SJSA1 (cell line): ENCODE measurements around the gene ABR. TPM values are rescaled to one million over a fixed set of nuclear protein-coding genes. Genes with fewer than 3 reads are reported as not detected.

Experiments used
- DNase-seq, 2 experiments: peaks; one replicate each; pipeline ENCODE4 v3.0.0-alpha.2; 2015 to 2020; ENCODE audit warnings: low spot score in 2 of 2, low read depth in 1 of 2
- H3K27ac ChIP-seq: fragments of 250-450 bp; sonication (Bioruptor Pico); 2 replicates; pipeline ENCODE4 v1.5.1; 2020; ENCODE audit warnings: mild to moderate bottlenecking, moderate library complexity
- H3K27me3 ChIP-seq: fragments of 250-450 bp; sonication (Bioruptor Pico); replicated peaks from 2 replicates; pipeline ENCODE4 v1.5.1; 2020; ENCODE audit warnings: mild to moderate bottlenecking, moderate library complexity
- H3K36me3 ChIP-seq: fragments of 250-450 bp; sonication (Bioruptor Pico); 2 replicates; pipeline ENCODE4 v1.5.1; 2020; ENCODE audit warnings: mild to moderate bottlenecking
- H3K4me1 ChIP-seq: fragments of 250-450 bp; sonication (Bioruptor Pico); replicated peaks from 2 replicates; pipeline ENCODE4 v1.6.1; 2021; ENCODE audit warnings: mild to moderate bottlenecking
- H3K4me3 ChIP-seq: fragments of 250-450 bp; sonication (Bioruptor Pico); 2 replicates; pipeline ENCODE4 v1.5.1; 2020; ENCODE audit warnings: mild to moderate bottlenecking
- H3K9me3 ChIP-seq: fragments of 250-450 bp; sonication (Bioruptor Pico); replicated peaks from 2 replicates; pipeline ENCODE4 v1.5.1; 2020; ENCODE audit warnings: mild to moderate bottlenecking
- total RNA-seq: library from RNA; depleted of rRNA; stranded (reverse); fragments of >200 nt; shearing (Covaris generic); gene quantifications from 2 replicates; pipeline ENCODE4 v1.2.3, GENCODE V29; 2014; rRNA removed

ABR gene
- total RNA-seq: 7.3 and 16.7 TPM in 2 replicates

DNA sequence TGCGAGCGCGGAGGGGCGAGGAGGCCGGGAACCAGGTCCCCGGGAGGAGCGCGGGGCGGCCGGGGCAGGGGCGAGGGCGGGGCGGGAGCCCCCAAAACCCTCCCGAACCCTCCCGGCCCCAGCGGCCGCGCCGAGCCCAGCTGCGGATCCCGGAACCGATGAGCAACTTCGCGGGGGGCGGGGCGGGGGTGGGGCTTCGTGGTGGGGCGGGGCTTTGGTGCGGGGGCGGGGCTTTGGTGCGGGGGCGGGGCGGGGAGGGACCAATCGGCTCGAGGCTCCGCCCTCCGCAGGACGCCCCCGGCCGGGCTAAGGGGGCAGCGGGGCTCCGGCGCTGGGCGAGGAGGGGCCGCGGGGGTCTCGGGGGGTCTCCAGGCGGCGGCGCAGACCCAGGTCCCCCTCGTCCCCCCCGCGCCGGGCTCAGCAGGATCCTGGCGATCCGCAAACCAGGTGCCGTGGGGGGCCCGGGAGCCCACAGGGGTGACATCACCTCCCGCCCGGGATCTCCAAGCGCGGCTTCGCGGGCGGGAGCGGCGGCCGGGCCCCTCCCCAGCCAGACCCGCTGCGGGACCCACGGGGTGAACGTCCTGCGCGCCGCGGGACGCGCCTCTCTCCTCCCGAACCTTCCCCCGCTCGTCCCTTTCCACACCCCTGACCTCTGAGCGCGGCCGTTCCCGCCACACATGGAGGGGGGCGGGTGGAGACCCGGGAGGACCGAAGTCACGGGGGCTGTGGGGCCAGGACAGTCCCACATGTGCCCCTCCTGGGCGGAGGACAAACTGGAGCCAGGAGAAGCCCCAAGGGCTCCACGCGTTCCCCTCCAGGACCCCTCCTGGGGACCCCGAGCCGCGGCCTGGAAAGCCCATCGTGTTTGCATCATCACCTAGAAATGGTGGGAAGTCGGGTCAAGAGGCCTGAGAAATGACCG lies at the start of gene ABR:
Gene ABR (minus strand): TSS at position 164 of the 925 bp plus-strand sequence. CDS start 254 bp downstream, outside the sequence.
- DNase-seq: no peak
- Histone ChIP-seq H3K9me3 (no peaks in the 10 kb centered on the region), H3K4me3 (peak within 1 kb of the TSS; percentile 40), H3K27me3 (peaks cover 15% of the 10 kb centered on the region), H3K36me3 (no peaks in the 10 kb centered on the region), H3K4me1 (peaks cover 19% of the 10 kb centered on the region), H3K27ac (no peak within 1 kb of the TSS)

DNA sequence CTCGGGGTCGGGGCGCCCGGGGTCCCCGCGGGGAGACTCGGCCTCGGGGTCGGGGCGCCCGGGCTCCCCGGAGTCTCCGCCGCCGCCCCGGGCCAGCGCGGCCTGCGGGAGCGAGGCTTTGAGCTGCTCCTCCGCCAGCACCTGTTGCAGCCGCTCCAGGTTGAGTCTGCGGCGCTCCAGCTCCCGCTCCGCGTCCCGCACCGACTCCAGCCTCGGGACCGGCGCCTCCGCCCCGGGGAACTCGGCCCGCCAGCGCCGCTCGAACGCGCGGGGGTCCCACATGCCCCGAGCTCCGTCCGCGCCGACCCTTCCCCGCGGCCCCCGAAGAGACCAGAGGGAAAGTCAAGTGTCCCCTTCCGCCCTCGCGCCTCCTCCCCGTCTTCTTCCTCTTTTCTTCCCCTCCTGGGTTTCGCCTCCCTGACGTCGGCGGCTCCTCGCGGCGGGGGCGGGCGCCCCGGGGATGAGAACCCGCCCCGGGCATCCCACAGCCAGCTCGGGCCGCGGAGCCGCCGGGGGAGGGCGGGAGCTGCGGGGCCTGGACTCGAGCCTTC lies 49.6 kb upstream of the ABR start:
- peaks cover 6% of the 10 kb centered on the region for H3K4me1 ChIP-seq
- H3K27me3 ChIP-seq: peaks cover 55% of the 10 kb centered on the region
- H3K9me3 ChIP-seq: 0 out of 2 replicates have a peak, but pooled peaks cover 3% of the 10 kb centered on the region
- no peak overlapping the region for H3K27ac ChIP-seq
- no peak for DNase-seq
- H3K4me3 ChIP-seq: no peak overlapping the region
- H3K36me3 ChIP-seq: no peaks in the 10 kb centered on the region

DNA sequence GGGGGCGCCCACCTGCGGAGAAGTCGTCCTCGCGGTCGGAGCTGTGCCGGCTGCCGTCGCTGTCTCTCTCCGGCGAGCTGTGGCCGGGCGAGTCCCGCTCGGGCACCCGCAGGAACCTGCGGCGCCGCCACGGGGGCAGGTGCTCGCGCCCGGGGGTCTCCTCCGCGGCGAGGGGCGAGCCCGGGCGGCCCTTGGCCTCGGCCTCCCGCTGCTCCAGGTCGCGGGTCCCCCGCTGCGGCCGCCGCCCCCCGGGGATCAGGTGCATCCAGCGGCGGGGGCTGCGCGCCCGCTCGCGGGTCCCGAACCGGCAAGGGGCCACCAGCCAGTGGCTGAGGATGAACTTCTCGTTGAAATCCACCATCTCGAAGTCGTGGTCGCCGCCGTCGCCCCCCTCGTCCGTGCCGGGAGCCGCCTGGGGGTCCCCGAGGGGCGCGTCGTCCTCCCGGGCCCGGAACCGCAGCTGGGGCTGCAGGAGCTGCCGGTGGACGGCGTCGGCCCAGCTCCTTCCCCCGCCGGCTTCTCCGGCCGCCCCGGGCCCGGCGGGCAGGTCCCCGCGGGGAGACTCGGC lies 49.1 kb upstream of the ABR start:
- H3K27ac ChIP-seq: no peak overlapping the region
- no peak for DNase-seq
- 0 out of 2 replicates have a peak, but pooled peaks cover 3% of the 10 kb centered on the region for H3K9me3 ChIP-seq
- H3K36me3 ChIP-seq: no peaks in the 10 kb centered on the region
- peaks cover 55% of the 10 kb centered on the region for H3K27me3 ChIP-seq
- peaks cover 6% of the 10 kb centered on the region for H3K4me1 ChIP-seq
- H3K4me3 ChIP-seq: no peak overlapping the region

DNA sequence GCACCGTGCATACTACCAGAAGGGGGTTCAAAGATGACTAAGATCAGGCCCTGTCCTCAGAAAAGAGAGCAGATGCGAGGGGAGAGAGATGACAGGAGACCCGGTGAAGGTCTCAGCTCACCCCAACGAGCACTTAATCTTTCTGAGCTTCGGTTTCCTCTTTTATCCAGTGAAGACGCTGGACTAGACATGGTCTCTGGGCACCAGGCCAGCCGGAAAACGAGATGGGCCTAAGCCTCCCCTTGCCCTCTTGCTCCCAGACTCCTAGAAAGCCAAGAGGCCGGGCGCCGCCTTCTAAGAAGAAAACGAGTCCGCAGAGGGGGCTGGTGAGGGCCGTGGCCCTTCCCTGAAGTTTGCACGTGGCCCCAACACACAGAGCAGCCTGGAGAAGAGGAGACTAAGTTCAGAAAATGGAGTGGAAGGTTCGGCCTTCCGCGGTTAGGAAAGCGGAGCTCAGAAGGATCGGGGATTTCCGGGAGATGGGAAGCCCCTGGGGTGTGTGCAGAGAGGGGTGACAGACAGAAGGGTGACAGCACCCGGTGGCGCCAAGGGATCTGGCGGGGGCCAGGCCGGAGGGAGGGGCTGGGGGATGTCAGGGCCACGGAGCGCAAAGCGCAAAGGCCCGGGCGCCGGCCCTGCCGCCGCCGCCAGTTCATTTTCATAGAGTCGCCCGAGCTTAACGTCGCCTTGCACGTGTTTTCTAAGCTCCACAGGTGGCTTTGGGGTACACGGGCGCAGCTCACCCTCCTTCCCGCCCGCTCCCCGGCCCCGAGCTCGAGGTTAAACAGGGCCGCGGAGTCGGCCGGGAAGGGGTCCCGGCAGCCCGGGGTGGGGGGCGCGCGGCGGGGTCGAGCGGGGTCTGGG lies 48.4 kb upstream of the ABR start:
- 0 out of 2 replicates have a peak, but pooled peaks cover 3% of the 10 kb centered on the region for H3K9me3 ChIP-seq
- peaks cover 55% of the 10 kb centered on the region for H3K27me3 ChIP-seq
- no peaks in the 10 kb centered on the region for H3K36me3 ChIP-seq
- no peak overlapping the region for H3K27ac ChIP-seq
- H3K4me1 ChIP-seq: peaks cover 6% of the 10 kb centered on the region
- no peak overlapping the region for H3K4me3 ChIP-seq
- no peak for DNase-seq

DNA sequence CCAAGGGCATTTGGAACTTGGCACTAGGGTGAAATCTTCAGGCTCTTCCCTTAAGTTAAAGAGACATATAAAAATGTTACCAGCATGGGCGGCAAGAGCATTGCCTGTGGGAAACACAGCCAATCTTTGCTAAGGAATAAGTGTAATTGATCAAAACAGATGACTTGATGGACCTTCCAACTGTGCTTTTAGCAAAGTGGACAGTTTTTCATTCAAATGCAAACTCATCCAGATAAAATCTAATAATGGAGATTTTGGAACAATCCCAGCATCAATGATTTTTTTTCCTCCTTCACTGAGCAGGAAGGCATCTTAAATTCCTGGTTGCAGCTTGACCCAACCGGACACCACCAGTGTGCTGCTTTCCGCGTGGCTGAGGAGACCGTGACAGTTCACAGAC lies 47.6 kb upstream of the ABR start:
- H3K27me3 ChIP-seq: peaks cover 61% of the 10 kb centered on the region
- H3K4me1 ChIP-seq: peaks cover 6% of the 10 kb centered on the region
- DNase-seq: no peak
- no peak overlapping the region for H3K4me3 ChIP-seq
- H3K9me3 ChIP-seq: 0 out of 2 replicates have a peak, but pooled peaks cover 3% of the 10 kb centered on the region
- H3K27ac ChIP-seq: no peak overlapping the region
- H3K36me3 ChIP-seq: no peaks in the 10 kb centered on the region

DNA sequence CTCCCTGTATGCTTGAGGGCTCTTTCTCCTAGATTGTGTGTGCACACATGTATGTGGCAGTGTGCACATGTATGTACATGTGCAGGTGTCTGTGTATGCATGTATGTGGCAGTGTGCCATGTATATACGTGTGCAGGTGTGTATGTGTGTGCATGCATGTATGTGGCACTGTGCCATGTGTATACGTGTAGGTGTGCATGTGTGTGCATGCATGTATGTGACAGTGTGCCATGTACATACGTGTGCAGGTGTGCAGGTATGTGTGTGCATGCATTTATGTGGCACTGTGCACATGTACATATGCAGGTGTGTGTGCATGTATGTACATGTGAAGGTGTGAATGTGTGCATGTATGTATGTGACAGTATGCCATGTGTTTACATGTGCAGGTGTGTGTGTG lies 46.5 kb upstream of the ABR start:
- Histone ChIP-seq H3K27me3 (peaks cover 66% of the 10 kb centered on the region), H3K27ac (no peak overlapping the region)

DNA sequence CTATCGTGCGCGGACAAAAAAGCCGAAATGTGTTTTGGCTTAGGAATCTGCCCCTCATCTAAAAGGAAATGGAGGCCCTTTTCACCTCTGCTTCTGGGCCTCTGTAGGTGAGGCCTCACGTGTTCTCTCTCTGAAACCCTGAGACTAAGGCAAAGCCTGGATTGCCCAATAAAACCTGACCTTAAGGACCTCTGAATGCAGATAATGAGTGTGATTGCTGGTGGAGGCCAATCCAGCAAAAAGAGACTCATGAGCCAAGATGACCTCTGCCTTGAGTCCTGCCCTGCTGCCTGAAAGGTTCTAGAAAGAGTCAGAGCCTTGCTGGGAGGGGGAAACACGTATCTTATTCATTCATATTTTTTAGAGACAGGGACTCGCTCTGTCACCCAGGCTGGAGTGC lies 44.5 kb upstream of the ABR start:
- H3K4me3 ChIP-seq: no peak overlapping the region
- DNase-seq: no peak
- no peaks in the 10 kb centered on the region for H3K36me3 ChIP-seq
- H3K27me3 ChIP-seq: peaks cover 66% of the 10 kb centered on the region
- H3K27ac ChIP-seq: no peak overlapping the region
- peaks cover 3% of the 10 kb centered on the region for H3K4me1 ChIP-seq
- 0 out of 2 replicates have a peak, but pooled peaks cover 3% of the 10 kb centered on the region for H3K9me3 ChIP-seq

More for the DNA sequence above, 46.5 kb upstream of the ABR start:
- DNase-seq: no peak
- H3K9me3 ChIP-seq: 0 out of 2 replicates have a peak, but pooled peaks cover 3% of the 10 kb centered on the region
- no peak overlapping the region for H3K4me3 ChIP-seq
- no peaks in the 10 kb centered on the region for H3K36me3 ChIP-seq
- H3K4me1 ChIP-seq: peaks cover 6% of the 10 kb centered on the region

DNA sequence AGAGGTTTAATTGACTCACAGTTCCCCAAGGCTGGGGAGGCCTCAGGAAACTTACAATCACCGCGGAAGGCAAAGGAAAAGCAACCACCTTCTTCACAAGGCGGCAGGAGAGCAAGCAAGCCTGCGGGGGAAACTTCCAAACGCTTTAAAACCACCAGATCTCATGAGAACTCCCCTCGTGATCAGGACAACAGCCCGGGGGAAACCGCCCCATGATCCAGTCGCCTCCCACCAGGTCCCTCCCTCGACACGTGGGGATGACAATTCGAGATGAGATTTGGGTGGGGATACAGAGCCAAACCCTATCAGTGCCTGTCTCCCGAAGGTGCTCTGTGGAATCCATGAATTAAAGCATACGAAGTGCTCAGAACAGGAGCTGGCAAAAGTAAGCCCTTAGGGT lies 43.9 kb upstream of the ABR start:
- no peak for DNase-seq
- Histone ChIP-seq H3K27me3 (peaks cover 60% of the 10 kb centered on the region), H3K27ac (no peak overlapping the region), H3K4me1 (no peaks in the 10 kb centered on the region), H3K9me3 (no peaks in the 10 kb centered on the region), H3K36me3 (no peaks in the 10 kb centered on the region), H3K4me3 (no peak overlapping the region)

DNA sequence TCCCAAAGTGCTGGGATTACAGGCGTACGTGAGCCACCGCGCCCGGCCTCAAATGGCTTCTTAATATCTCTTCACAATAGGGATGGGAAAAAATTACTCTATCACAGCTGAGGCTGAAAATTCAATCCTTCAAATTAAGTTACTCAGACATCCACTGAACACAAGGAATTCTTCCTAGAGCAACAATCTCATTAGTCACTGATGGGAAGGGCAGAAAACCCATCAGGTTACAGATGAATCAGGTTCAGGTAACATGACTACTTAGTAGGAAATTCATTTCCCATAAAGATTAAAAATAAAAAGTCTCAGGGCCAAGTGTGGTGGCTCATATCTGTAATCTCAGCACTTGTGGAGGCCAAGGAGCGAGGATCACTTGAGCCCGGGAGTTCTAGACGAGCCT lies 42.5 kb upstream of the ABR start:
- no peak overlapping the region for H3K4me3 ChIP-seq
- no peaks in the 10 kb centered on the region for H3K9me3 ChIP-seq
- no peaks in the 10 kb centered on the region for H3K4me1 ChIP-seq
- peaks cover 50% of the 10 kb centered on the region for H3K27me3 ChIP-seq
- no peak overlapping the region for H3K27ac ChIP-seq
- no peaks in the 10 kb centered on the region for H3K36me3 ChIP-seq
- DNase-seq: no peak

DNA sequence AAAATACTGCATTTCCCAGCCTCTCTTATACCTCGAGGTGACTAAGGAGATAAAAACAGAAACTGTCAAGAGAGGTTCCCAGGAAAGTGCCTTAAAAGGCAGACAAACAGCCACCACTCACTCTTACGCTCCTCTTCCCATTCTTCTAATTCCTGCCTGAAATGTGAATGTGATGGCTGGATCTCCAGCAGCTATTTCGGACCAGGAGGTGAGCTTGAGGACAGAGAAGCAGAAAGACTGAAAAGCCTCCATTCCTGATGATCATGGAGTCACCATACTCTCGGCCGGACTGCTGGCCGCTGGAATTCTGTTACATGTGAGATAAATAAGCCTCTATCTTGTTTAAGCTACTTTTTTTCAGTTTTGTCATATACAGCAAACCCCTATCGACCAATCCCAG lies 41.4 kb upstream of the ABR start:
- Histone ChIP-seq H3K9me3 (no peaks in the 10 kb centered on the region), H3K4me1 (no peaks in the 10 kb centered on the region), H3K27ac (no peak overlapping the region), H3K4me3 (no peak overlapping the region), H3K36me3 (no peaks in the 10 kb centered on the region), H3K27me3 (peaks cover 45% of the 10 kb centered on the region)
- no peak for DNase-seq

DNA sequence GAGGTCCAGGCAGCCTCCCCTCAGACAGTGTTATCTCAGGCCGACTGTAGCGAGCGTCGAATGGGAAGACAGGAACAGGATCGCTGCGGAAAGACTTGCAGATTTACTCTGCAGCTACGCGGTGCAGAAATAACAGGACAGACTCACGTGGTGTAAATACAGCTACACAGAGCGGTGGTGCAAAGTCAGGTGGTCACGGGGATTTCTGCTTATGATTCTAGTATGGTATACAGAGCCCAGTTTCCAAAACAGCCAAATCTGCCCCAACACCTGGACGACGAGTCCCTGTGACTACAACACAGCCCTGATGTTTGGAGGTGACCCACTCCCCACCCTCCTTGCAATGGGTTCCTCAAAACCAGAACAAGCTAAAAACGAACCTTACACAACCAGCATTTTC lies 40.6 kb upstream of the ABR start:
- no peaks in the 10 kb centered on the region for H3K9me3 ChIP-seq
- H3K27me3 ChIP-seq: peaks cover 37% of the 10 kb centered on the region
- no peak overlapping the region for H3K27ac ChIP-seq
- no peak overlapping the region for H3K4me3 ChIP-seq
- no peaks in the 10 kb centered on the region for H3K4me1 ChIP-seq
- no peak for DNase-seq
- no peaks in the 10 kb centered on the region for H3K36me3 ChIP-seq

DNA sequence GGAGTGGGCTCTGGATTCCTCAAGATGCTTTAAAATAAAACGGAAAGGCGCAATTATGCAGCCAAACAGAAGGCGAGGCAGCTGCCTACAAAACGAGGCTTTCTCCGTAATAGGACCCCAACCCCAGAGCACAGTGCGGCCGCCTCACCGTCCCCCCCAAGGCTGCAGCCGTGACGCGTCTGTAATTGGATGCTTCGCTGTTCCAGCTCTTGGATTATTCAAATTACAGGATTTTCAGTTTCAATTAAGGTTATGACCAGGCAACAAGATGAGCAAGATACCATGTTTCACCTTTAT lies 37.3 kb upstream of the ABR start:
- DNase-seq: no peak
- Histone ChIP-seq H3K4me1 (no peaks in the 10 kb centered on the region), H3K4me3 (no peak overlapping the region), H3K36me3 (no peaks in the 10 kb centered on the region), H3K27me3 (peaks cover 46% of the 10 kb centered on the region), H3K27ac (no peak overlapping the region), H3K9me3 (no peaks in the 10 kb centered on the region)

DNA sequence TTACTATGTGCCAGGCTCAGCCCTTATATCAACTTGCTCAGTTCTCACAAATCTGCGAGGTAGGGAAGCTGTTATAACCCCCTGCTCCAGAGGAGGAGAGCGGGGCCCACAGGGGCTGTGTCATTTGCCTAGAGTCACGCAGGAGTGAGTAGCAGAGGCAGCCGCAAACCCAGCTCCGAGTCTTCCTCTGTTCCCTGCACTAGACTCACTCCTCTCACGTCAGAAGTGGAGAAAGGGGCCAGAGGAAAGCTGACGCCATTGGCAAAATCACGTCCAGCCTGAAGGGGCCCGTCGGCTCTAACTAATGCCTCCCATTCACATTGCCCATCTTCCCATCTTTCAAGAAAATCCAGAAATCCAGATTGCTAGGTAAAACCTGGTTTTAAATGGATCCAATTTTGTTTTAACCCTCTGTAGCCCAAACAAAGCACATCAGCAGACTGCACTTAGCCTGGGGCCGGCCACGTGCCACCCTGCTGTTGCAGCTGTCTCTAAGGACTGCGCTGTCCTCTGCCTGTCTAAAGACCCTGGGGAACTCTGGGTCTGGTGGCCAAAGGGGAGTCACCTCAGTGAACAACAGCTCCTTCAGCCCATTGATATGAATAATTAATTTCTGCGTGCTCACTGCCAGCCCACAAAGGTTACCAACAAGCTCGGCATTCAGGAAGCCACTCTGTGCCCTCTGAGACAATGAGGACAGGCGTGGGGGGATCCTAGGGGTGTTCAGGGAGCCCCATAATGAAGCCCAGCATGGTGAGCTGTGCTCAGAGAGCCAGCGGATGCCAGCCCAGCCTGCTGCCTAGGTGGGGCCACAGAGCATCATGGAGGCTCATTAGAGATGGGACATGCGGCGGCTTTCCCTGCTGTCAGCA lies 36.7 kb upstream of the ABR start:
- Histone ChIP-seq H3K9me3 (no peaks in the 10 kb centered on the region), H3K4me3 (no peak overlapping the region), H3K27me3 (peaks cover 43% of the 10 kb centered on the region), H3K27ac (no peak overlapping the region), H3K4me1 (no peaks in the 10 kb centered on the region), H3K36me3 (no peaks in the 10 kb centered on the region)
- DNase-seq: no peak
